HG02943 (cell line): ENCODE data around the gene PERCC1.

Experiments
- ATAC-seq: cut with Tn5 transposase; IDR thresholded peaks from one replicate; pipeline ENCODE4 v1.9.1; 2021; ENCODE audit warnings: mild to moderate bottlenecking, low read depth, moderate library complexity; ENCODE audit not compliant: unreplicated experiment

The PERCC1 gene

GRCh38 chr16:1430759-1431496, at the start of gene PERCC1:
TSS of gene PERCC1 (plus strand) at chr16:1431078. CDS start at chr16:1432594, 1,516 bp downstream.
- ATAC-seq, result no peak

GRCh38 chr16:1381612-1382406, 49.1 kb upstream of the PERCC1 start:
- ATAC-seq, result no peak

- ATAC-seq, result no peak
Observed at GRCh38 chr16:1383556-1383955, 47.3 kb upstream of the PERCC1 start.

GRCh38 chr16:1385232-1385631, 45.6 kb upstream of the PERCC1 start:
- ATAC-seq, result no peak

GRCh38 chr16:1387331-1387730, 43.5 kb upstream of the PERCC1 start:
- no peak for ATAC-seq

- no peak for ATAC-seq
Observed at GRCh38 chr16:1389762-1390161, 41.1 kb upstream of the PERCC1 start.

- no peak for ATAC-seq
Observed at GRCh38 chr16:1390239-1390779, 40.6 kb upstream of the PERCC1 start.

GRCh38 chr16:1392826-1393225, 38.1 kb upstream of the PERCC1 start:
- ATAC-seq, result no peak

GRCh38 chr16:1393613-1394176, 37.2 kb upstream of the PERCC1 start:
- no peak for ATAC-seq

- ATAC-seq, result no peak
Observed at GRCh38 chr16:1394367-1394951, 36.4 kb upstream of the PERCC1 start.

GRCh38 chr16:1395444-1396031, 35.3 kb upstream of the PERCC1 start:
- ATAC-seq, result no peak

GRCh38 chr16:1397779-1398178, 33.1 kb upstream of the PERCC1 start:
- no peak for ATAC-seq

- ATAC-seq, result no peak
Observed at GRCh38 chr16:1398351-1398750, 32.5 kb upstream of the PERCC1 start.

GRCh38 chr16:1398826-1399581, 31.9 kb upstream of the PERCC1 start:
- no peak for ATAC-seq

GRCh38 chr16:1401061-1401757, 29.7 kb upstream of the PERCC1 start:
- no peak for ATAC-seq

- no peak for ATAC-seq
Observed at GRCh38 chr16:1401758-1402154, 29.1 kb upstream of the PERCC1 start.

- no peak for ATAC-seq
Observed at GRCh38 chr16:1403036-1403435, 27.8 kb upstream of the PERCC1 start.

- ATAC-seq, result no peak
Observed at GRCh38 chr16:1403733-1404132, 27.1 kb upstream of the PERCC1 start.

- ATAC-seq, result no peak
Observed at GRCh38 chr16:1407753-1408152, 23.1 kb upstream of the PERCC1 start.
